ENCODE results near the gene CLINT1. TPM values are rescaled to one million over a fixed set of nuclear protein-coding genes. Genes with fewer than 3 reads are reported as not detected.

Gene CLINT1
- 177 and 188 TPM in 2 replicates for total RNA-seq

GRCh38 chr5:157858527-157859226 is at the start of gene CLINT1:
Gene CLINT1, minus strand, starts transcription at chr5:157859145. Its CDS starts 175 bp downstream, at chr5:157858970.

DNA sequence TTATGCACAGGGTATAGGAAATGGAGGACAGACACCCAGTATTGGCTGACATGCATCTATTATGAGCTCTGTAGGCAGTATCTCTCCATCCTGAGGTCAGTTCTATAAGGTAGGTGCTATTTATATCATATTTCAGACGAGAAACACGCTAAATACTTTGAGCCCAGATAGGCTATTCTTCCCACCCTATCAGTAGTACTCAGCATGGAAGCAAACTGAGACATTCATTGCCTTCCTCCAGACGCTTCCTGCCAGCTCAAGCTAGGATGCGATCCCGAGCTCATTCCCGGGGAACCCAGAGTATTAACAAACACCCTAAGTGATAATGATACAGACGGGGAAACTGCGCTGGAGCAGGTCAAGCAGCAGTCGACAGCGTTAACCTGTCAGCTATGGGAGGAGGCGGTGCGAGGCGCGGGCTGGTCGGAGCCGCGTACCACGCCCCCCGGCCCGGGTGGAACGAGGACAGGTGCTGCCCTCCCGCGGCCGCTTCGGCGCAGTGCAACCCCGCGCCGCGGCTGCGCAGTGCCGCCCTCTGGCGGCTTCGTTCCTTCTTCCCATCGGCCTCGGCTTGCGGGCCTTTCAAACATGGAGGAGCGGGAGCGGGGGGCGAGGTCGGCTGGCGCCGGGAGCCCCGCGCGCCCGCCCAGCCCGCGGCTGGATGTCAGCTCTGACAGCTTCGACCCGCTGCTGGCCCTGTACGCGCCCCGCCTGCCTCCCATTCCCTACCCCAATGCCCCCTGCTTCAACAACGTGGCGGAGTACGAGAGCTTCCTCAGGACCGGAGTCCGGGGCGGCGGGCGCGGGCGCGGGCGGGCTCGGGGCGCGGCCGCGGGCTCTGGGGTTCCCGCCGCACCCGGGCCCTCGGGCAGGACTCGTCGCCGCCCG is 115.5 kb downstream of the CLINT1 start, which contains the start of gene LSM11:
Gene LSM11 (plus strand): TSS at position 550 of the 888 bp plus-strand sequence. CDS start 39 bp downstream, at position 589.

Other genes starting within 250 kb of the CLINT1 start
- not detected in 2 replicates for gene SOX30, start 206.7 kb downstream of the CLINT1 start, total RNA-seq
- not detected in 2 replicates for gene C5orf52, start 187.6 kb downstream of the CLINT1 start, total RNA-seq
- 16.6 and 24.0 TPM in 2 replicates for gene THG1L, start 127.7 kb downstream of the CLINT1 start, total RNA-seq
- 5.0 and 6.1 TPM in 2 replicates for gene LSM11, start 115.4 kb downstream of the CLINT1 start, total RNA-seq

Measured in smooth muscle cell of the pulmonary artery (primary cell).